CD14-positive monocyte (primary cell): ENCODE measurements around the gene SPO11. TPM values are rescaled to one million over a fixed set of nuclear protein-coding genes. Genes with fewer than 3 reads are reported as not detected.

Experiments used
- DNase-seq, 3 donors: peaks; one replicate each; pipeline ENCODE4 v3.0.0-alpha.2; 2011 to 2022
- H2AFZ ChIP-seq: 2 replicates; pipeline ENCODE4 v1.6.0; 2012; ENCODE audit warnings: mild to moderate bottlenecking, low read depth, low read length, inconsistent platforms; ENCODE audit not compliant: insufficient read depth, poor library complexity, severe bottlenecking
- H3K27ac ChIP-seq, 2 donors: 1 replicate in 1 of 2; 2 replicates in 1 of 2; pipeline ENCODE4 v1.5.1; 2012 to 2013; ENCODE audit warnings: low read length in 2 of 2, control low read depth in 1 of 2, inconsistent platforms in 1 of 2, low read depth in 1 of 2, mild to moderate bottlenecking in 1 of 2
- H3K27me3 ChIP-seq, 2 donors: one replicate each; pipeline versions ENCODE4 v1.6.0 to v1.6.1; 2011 to 2013; ENCODE audit warnings: low read length in 2 of 2; ENCODE audit not compliant: control insufficient read depth in 2 of 2, insufficient read depth in 2 of 2
- H3K36me3 ChIP-seq, 2 donors: replicated peaks in 1 of 2; 1 replicate in 1 of 2; 2 replicates in 1 of 2; pipeline versions ENCODE4 v1.5.1 to v1.6.1; 2012 to 2013; ENCODE audit warnings: low read length in 2 of 2, control low read depth in 1 of 2, inconsistent platforms in 1 of 2, mild to moderate bottlenecking in 1 of 2; ENCODE audit not compliant: insufficient read depth in 2 of 2, control insufficient read depth in 1 of 2
- H3K4me1 ChIP-seq, 2 donors: 1 replicate in 1 of 2; 2 replicates in 1 of 2; pipeline versions ENCODE4 v1.5.1 to v1.6.1; 2012 to 2013; ENCODE audit warnings: low read length in 2 of 2, control low read depth in 1 of 2, inconsistent platforms in 1 of 2, mild to moderate bottlenecking in 1 of 2, moderate library complexity in 1 of 2; ENCODE audit not compliant: insufficient read depth in 2 of 2, control insufficient read depth in 1 of 2
- H3K4me2 ChIP-seq: replicated peaks from 2 replicates; pipeline ENCODE3; 2012; ENCODE audit warnings: low read length, moderate library complexity, mild to moderate bottlenecking; ENCODE audit not compliant: poor library complexity, severe bottlenecking; ENCODE audit errors: extremely low read depth
- H3K4me3 ChIP-seq, 3 experiments: fragments of 200-600 bp in 1 of 3; sonication (generic) in 1 of 3; replicated peaks in 1 of 3; 1 replicate in 2 of 3; 2 replicates in 1 of 3; pipeline ENCODE4 v1.5.1; 2011 to 2013; ENCODE audit warnings: low read length in 3 of 3, mild to moderate bottlenecking in 3 of 3, control low read depth in 2 of 3, low read depth in 2 of 3, inconsistent platforms in 1 of 3, moderate library complexity in 1 of 3
- H3K79me2 ChIP-seq: 2 replicates; pipeline ENCODE4 v1.6.0; 2012; ENCODE audit warnings: mild to moderate bottlenecking, control low read depth, inconsistent platforms, low read length, moderate library complexity; ENCODE audit not compliant: insufficient read depth
- H3K9ac ChIP-seq: 2 replicates; pipeline ENCODE4 v1.6.0; 2017; ENCODE audit warnings: low read length, mild to moderate bottlenecking; ENCODE audit not compliant: insufficient read depth, poor library complexity, severe bottlenecking
- H3K9me3 ChIP-seq, 2 donors: replicated peaks in 1 of 2; 1 replicate in 1 of 2; 2 replicates in 1 of 2; pipeline versions ENCODE4 v1.5.1 to v1.6.1; 2012 to 2013; ENCODE audit warnings: low read length in 2 of 2, control low read depth in 1 of 2; ENCODE audit not compliant: control insufficient read depth in 1 of 2, insufficient read depth in 1 of 2
- H4K20me1 ChIP-seq: 2 replicates; pipeline ENCODE4 v1.6.0; 2012; ENCODE audit warnings: mild to moderate bottlenecking, low read length, control low read depth, moderate library complexity; ENCODE audit not compliant: insufficient read depth
- H3K27ac Mint-ChIP-seq, 7 donors: one replicate each; pipeline ENCODE4 v1.8.0; 2020; ENCODE audit warnings: mild to moderate bottlenecking in 7 of 7, mixed read lengths in 7 of 7, moderate library complexity in 6 of 7, inconsistent platforms in 2 of 7
- H3K27me3 Mint-ChIP-seq, 3 donors: one replicate each; pipeline ENCODE4 v1.8.0; 2021 to 2022; ENCODE audit warnings: low read depth in 3 of 3, mild to moderate bottlenecking in 3 of 3, mixed read lengths in 3 of 3, moderate library complexity in 3 of 3, inconsistent platforms in 1 of 3
- H3K36me3 Mint-ChIP-seq, 2 donors: one replicate each; pipeline ENCODE4 v1.8.0; 2020; ENCODE audit warnings: mixed read lengths in 2 of 2, inconsistent platforms in 1 of 2, mild to moderate bottlenecking in 1 of 2
- H3K4me1 Mint-ChIP-seq: one replicate; pipeline ENCODE4 v1.8.0; 2020; ENCODE audit warnings: mild to moderate bottlenecking, mixed read lengths
- H3K4me3 Mint-ChIP-seq, 2 donors: one replicate each; pipeline ENCODE4 v1.8.0; 2020; ENCODE audit warnings: mild to moderate bottlenecking in 2 of 2, mixed read lengths in 2 of 2, moderate library complexity in 1 of 2
- H3K9me3 Mint-ChIP-seq, 7 donors: one replicate each; pipeline ENCODE4 v1.8.0; 2020 to 2022; ENCODE audit warnings: mixed read lengths in 7 of 7, mild to moderate bottlenecking in 6 of 7, moderate library complexity in 6 of 7, inconsistent platforms in 2 of 7
- CTCF ChIP-seq: fragments of 200-600 bp; IDR thresholded peaks from one replicate; pipeline ENCODE4 v1.8.0; 2022; ENCODE audit warnings: antibody characterized with exemption, mild to moderate bottlenecking
- WGBS: methylation state at CpG from one replicate; pipeline ENCODE4 v1.1.5; 2013; ENCODE audit warnings: missing lambda C conversion rate; ENCODE audit not compliant: insufficient coverage; 5-methylcytosine and 5-hydroxymethylcytosine counted together
- intact Hi-C, 2 donors: fragments of 100-400 bp; cut with micrococcal nuclease; formaldehyde crosslinking; loops; one replicate each; pipeline versions ENCODE4 v1.15.0 to v1.15.1; 2023
- polyA plus RNA-seq, 3 donors: library from polyadenylated mRNA; depleted of rRNA in 1 of 3; unstranded in 2 of 3; stranded (reverse) in 1 of 3; fragments of 300-500 nt in 2 of 3; fragments of >200 nt in 1 of 3; fragmentation: Illumina TruSeq in 2 of 3; gene quantifications; 1 replicate in 2 of 3; 2 replicates in 1 of 3; pipeline ENCODE4 v1.2.3, GENCODE V29; 2012 to 2021

The SPO11 gene
- polyA plus RNA-seq, 3 donors: not detected

- Mint-ChIP-seq H3K4me1 (peaks cover 26% of the 10 kb centered on the region), H3K27me3 (peaks cover 0 to 14% (median 7%) of the 10 kb centered on the region in 3 donors), H3K36me3 (peaks cover 23 to 38% of the 10 kb centered on the region in 2 donors), H3K4me3 (no peak overlapping the region), H3K27ac (no peak overlapping the region), H3K9me3 (peaks cover 0 to 5% (median 0%) of the 10 kb centered on the region in 7 donors)
- Histone ChIP-seq H2AFZ (no peak overlapping the region), H4K20me1 (peaks cover 15% of the 10 kb centered on the region), H3K79me2 (no peaks in the 10 kb centered on the region), H3K27ac (no peak overlapping the region), H3K9me3 (no peaks in the 10 kb centered on the region), H3K36me3 (peaks cover 3 to 26% of the 10 kb centered on the region in 2 donors), H3K4me2 (no peak overlapping the region), H3K27me3 (no peaks in the 10 kb centered on the region), H3K4me3 (no peak overlapping the region), H3K9ac (no peak overlapping the region), H3K4me1 (peaks cover 20 to 27% of the 10 kb centered on the region in 2 donors)
- 89% methylated on average over 23 of the region's 29 CpGs for WGBS
- intact Hi-C loops: loop anchor here in 1 of 2 donors (5.0 to 10.0 kb wide), 2 partner anchors 67 to 210 kb away; no protein-coding TSS in a partner anchor
- no peak for TF ChIP-seq CTCF
- DNase-seq: no peak
Measured at GRCh38 chr20:57384953-57385761, 55.6 kb downstream of the SPO11 start.

GRCh38 chr20:57385940-57386339 lies 56.3 kb downstream of the SPO11 start:
- intact Hi-C loops: loop anchor here in 1 of 2 donors (5.0 to 10.0 kb wide), 2 partner anchors 66 to 209 kb away; no protein-coding TSS in a partner anchor
- Histone ChIP-seq H3K9ac (no peak overlapping the region), H3K27me3 (no peaks in the 10 kb centered on the region), H3K27ac (no peak overlapping the region), H3K79me2 (no peaks in the 10 kb centered on the region), H3K9me3 (no peaks in the 10 kb centered on the region), H3K36me3 (peaks cover 3 to 19% of the 10 kb centered on the region in 2 donors), H4K20me1 (peaks cover 11% of the 10 kb centered on the region), H3K4me2 (no peak overlapping the region), H3K4me1 (peaks cover 28 to 34% of the 10 kb centered on the region in 2 donors), H3K4me3 (no peak overlapping the region), H2AFZ (no peak overlapping the region)
- H3K4me3 Mint-ChIP-seq: no peak overlapping the region
- H3K36me3 Mint-ChIP-seq: peaks cover 16 to 30% of the 10 kb centered on the region in 2 donors
- peaks cover 2 to 16% (median 7%) of the 10 kb centered on the region in 3 donors for H3K27me3 Mint-ChIP-seq
- no peak overlapping the region for H3K27ac Mint-ChIP-seq
- peaks cover 0 to 5% (median 0%) of the 10 kb centered on the region in 7 donors for H3K9me3 Mint-ChIP-seq
- no peak for TF ChIP-seq CTCF
- WGBS: 100% methylated on average over 4 of the region's 6 CpGs
- DNase-seq: no peak
- peaks cover 34% of the 10 kb centered on the region for H3K4me1 Mint-ChIP-seq
